DND-41 (cell line): ENCODE results near the gene ARMC9.

Experiments used
- ATAC-seq: fragments of 200-7000 bp; cut with Tn5 transposase; 3 replicates; pipeline ENCODE4 v1.9.1; 2021; ENCODE audit warnings: low read depth; ENCODE audit not compliant: insufficient read depth
- DNase-seq: peaks from one replicate; pipeline ENCODE4 v3.0.0-alpha.2; 2020
- H2AFZ ChIP-seq: 2 replicates; pipeline ENCODE4 v1.6.0; 2012; ENCODE audit warnings: low read depth, low read length
- H3K27ac ChIP-seq: 2 replicates; pipeline ENCODE4 v1.5.1; 2012; ENCODE audit warnings: low read length, inconsistent platforms
- H3K27me3 ChIP-seq: fragments of 200-600 bp; sonication (generic); 2 replicates; pipeline ENCODE4 v1.6.0; 2012; ENCODE audit warnings: low read length, mild to moderate bottlenecking, inconsistent platforms; ENCODE audit not compliant: insufficient read depth, poor library complexity
- H3K36me3 ChIP-seq: 2 replicates; pipeline ENCODE4 v1.5.1; 2012; ENCODE audit warnings: low read length, inconsistent platforms; ENCODE audit not compliant: insufficient read depth
- H3K4me1 ChIP-seq: 2 replicates; pipeline ENCODE4 v1.5.1; 2012; ENCODE audit warnings: mild to moderate bottlenecking, low read length; ENCODE audit not compliant: insufficient read depth
- H3K4me2 ChIP-seq: 2 replicates; pipeline ENCODE4 v1.6.0; 2012; ENCODE audit warnings: mild to moderate bottlenecking, moderate library complexity, low read length, inconsistent platforms; ENCODE audit not compliant: insufficient read depth
- H3K4me3 ChIP-seq, 2 experiments: fragments of 200-600 bp in 1 of 2; shearing (Covaris generic) in 1 of 2; 2 replicates each; pipeline ENCODE4 v1.5.1; 2012 to 2016; ENCODE audit warnings: inconsistent platforms in 2 of 2, low read length in 2 of 2, mild to moderate bottlenecking in 2 of 2, low read depth in 1 of 2, moderate library complexity in 1 of 2
- H3K79me2 ChIP-seq: 2 replicates; pipeline ENCODE4 v1.6.0; 2012; ENCODE audit warnings: low read length, inconsistent platforms; ENCODE audit not compliant: insufficient read depth
- H3K9ac ChIP-seq: 2 replicates; pipeline ENCODE4 v1.6.0; 2012; ENCODE audit warnings: low read depth, mild to moderate bottlenecking, inconsistent platforms, low read length, moderate library complexity
- H3K9me3 ChIP-seq: 2 replicates; pipeline ENCODE4 v1.5.1; 2012; ENCODE audit warnings: low read length, moderate library complexity, mild to moderate bottlenecking, inconsistent platforms; ENCODE audit not compliant: insufficient read depth, severe bottlenecking
- H4K20me1 ChIP-seq: 2 replicates; pipeline ENCODE4 v1.6.0; 2012; ENCODE audit warnings: low read length; ENCODE audit not compliant: insufficient read depth
- CTCF ChIP-seq: IDR thresholded peaks from 2 replicates; pipeline ENCODE4 v1.5.1; 2012; ENCODE audit warnings: borderline replicate concordance, low read length, moderate library complexity, mild to moderate bottlenecking; ENCODE audit not compliant: poor library complexity, severe bottlenecking; ENCODE audit errors: extremely low read depth
- EZH2 ChIP-seq: IDR thresholded peaks from 3 replicates; pipeline ENCODE4 v1.6.1; 2012; ENCODE audit warnings: borderline replicate concordance, low read depth, mild to moderate bottlenecking, moderate library complexity, low read length, inconsistent platforms; ENCODE audit not compliant: severe bottlenecking

The ARMC9 gene

GRCh38 chr2:231332872-231333500, 134.6 kb downstream of the ARMC9 start:
- H4K20me1 ChIP-seq, result no peaks in the 10 kb centered on the region
- H3K4me3 ChIP-seq, result no peak overlapping the region
- TF ChIP-seq CTCF (no peak), EZH2 (no peak)
- no peaks in the 10 kb centered on the region for H3K27me3 ChIP-seq
- ATAC-seq, result no peak
- no peak overlapping the region for H3K27ac ChIP-seq
- no peak overlapping the region for H3K9ac ChIP-seq
- no peak overlapping the region for H3K4me2 ChIP-seq
- H3K9me3 ChIP-seq, result no peaks in the 10 kb centered on the region
- no peak overlapping the region for H2AFZ ChIP-seq
- H3K4me1 ChIP-seq, result no peaks in the 10 kb centered on the region
- H3K36me3 ChIP-seq, result no peaks in the 10 kb centered on the region
- no peak for DNase-seq
- no peaks in the 10 kb centered on the region for H3K79me2 ChIP-seq

- no peak for TF ChIP-seq EZH2
- no peak for TF ChIP-seq CTCF
- ATAC-seq (no peak), DNase-seq (no peak)
- Histone ChIP-seq H2AFZ (no peak overlapping the region), H3K4me2 (no peak overlapping the region), H3K36me3 (no peaks in the 10 kb centered on the region), H3K4me1 (no peaks in the 10 kb centered on the region), H4K20me1 (no peaks in the 10 kb centered on the region), H3K9ac (no peak overlapping the region), H3K27me3 (no peaks in the 10 kb centered on the region), H3K4me3 (no peak overlapping the region), H3K79me2 (no peaks in the 10 kb centered on the region), H3K27ac (no peak overlapping the region), H3K9me3 (no peaks in the 10 kb centered on the region)
Measured at GRCh38 chr2:231334179-231334930, 135.9 kb downstream of the ARMC9 start.

GRCh38 chr2:231334981-231335380, 136.6 kb downstream of the ARMC9 start:
- Histone ChIP-seq H3K9me3 (no peaks in the 10 kb centered on the region), H3K79me2 (no peaks in the 10 kb centered on the region), H3K4me3 (no peak overlapping the region), H4K20me1 (no peaks in the 10 kb centered on the region), H3K4me1 (no peaks in the 10 kb centered on the region), H3K27ac (no peak overlapping the region), H3K27me3 (no peaks in the 10 kb centered on the region), H3K9ac (no peak overlapping the region), H3K36me3 (no peaks in the 10 kb centered on the region), H3K4me2 (no peak overlapping the region), H2AFZ (no peak overlapping the region)
- DNase-seq, result no peak
- no peak for ATAC-seq
- TF ChIP-seq EZH2 (no peak), CTCF (no peak)
